Cardiac muscle cell (in vitro differentiated cells and primary cell): ENCODE results near the gene TTPAL. TPM values are rescaled to one million over a fixed set of nuclear protein-coding genes. Genes with fewer than 3 reads are reported as not detected.

Experiments
- DNase-seq, 2 donors: peaks; one replicate each; pipeline versions ENCODE4 v3.0.0 to v3.0.0-alpha.2; 2010 to 2017; ENCODE audit warnings: low read depth in 1 of 2, low spot score in 1 of 2
- H3K27ac ChIP-seq: fragments of 200-600 bp; sonication (generic); 2 replicates; pipeline ENCODE4 v1.5.1; 2016
- H3K27me3 ChIP-seq: fragments of 200-600 bp; sonication (generic); 2 replicates; pipeline ENCODE4 v1.6.0; 2016; ENCODE audit warnings: control low read depth
- H3K36me3 ChIP-seq: fragments of 200-600 bp; sonication (generic); 2 replicates; pipeline ENCODE4 v1.5.1; 2016; ENCODE audit warnings: control low read depth
- H3K4me1 ChIP-seq: fragments of 200-600 bp; sonication (generic); 2 replicates; pipeline ENCODE4 v1.8.1; 2017; ENCODE audit warnings: low read depth, mild to moderate bottlenecking, mixed run types
- H3K4me3 ChIP-seq: fragments of 200-600 bp; sonication (generic); 2 replicates; pipeline ENCODE4 v1.5.1; 2016; ENCODE audit warnings: mild to moderate bottlenecking
- H3K9me3 ChIP-seq: fragments of 200-600 bp; sonication (generic); 2 replicates; pipeline ENCODE4 v1.5.1; 2017; ENCODE audit warnings: low read depth, mild to moderate bottlenecking, control low read depth
- CTCF ChIP-seq: IDR thresholded peaks from 2 replicates; pipeline ENCODE4 v1.5.1; 2012; ENCODE audit warnings: low read depth, mild to moderate bottlenecking, low read length
- polyA plus RNA-seq: library from polyadenylated mRNA; unstranded; fragments of >200 nt; fragmentation: Nextera tagmentation; extraction: Ambion mirVana; gene quantifications from 2 replicates; pipeline ENCODE4 v1.2.1, GENCODE V29; 2016
- total RNA-seq: library from RNA; depleted of rRNA; stranded (reverse); fragments of >200 nt; gene quantifications from 2 replicates; pipeline ENCODE4 v1.2.3, GENCODE V29; 2016

Gene TTPAL
- total and polyA plus RNA-seq, 2 experiments from 2014 or later: 6.1 to 9.8 TPM

- Histone ChIP-seq H3K4me3 (no peak overlapping the region), H3K36me3 (peaks cover 8% of the 10 kb centered on the region), H3K27me3 (no peaks in the 10 kb centered on the region), H3K27ac (no peak overlapping the region), H3K4me1 (peaks cover 5% of the 10 kb centered on the region), H3K9me3 (no peaks in the 10 kb centered on the region)
- DNase-seq: no peak
- TF ChIP-seq CTCF: no peak
These were observed 42.6 kb downstream of the TTPAL start for GRCh38 chr20:44518248-44518647.

DNA sequence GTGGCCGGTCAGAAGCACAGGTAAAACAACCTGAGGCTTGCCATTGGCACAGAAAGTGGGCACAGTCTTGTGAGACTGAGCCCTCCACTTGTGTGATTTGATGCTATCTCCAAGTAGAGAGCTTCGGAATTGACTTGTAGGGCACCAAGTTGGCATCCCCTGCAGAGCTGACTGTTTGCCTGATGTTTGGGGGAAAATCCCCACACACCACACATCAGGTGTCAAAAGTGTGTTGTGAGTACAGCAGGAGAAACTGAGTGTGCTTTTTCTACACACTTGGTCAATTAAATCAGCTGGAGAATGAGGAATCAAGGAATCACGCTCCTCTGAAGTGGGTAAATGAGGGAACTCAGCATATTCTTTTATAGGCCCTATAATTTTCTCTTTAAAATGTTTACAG, 45.2 kb downstream of the TTPAL start:
- Histone ChIP-seq H3K36me3 (no peaks in the 10 kb centered on the region), H3K9me3 (no peaks in the 10 kb centered on the region), H3K27ac (no peak overlapping the region), H3K4me1 (peaks cover 5% of the 10 kb centered on the region), H3K4me3 (peak overlapping the region; percentile 84), H3K27me3 (no peaks in the 10 kb centered on the region)
- no peak for DNase-seq
- no peak for TF ChIP-seq CTCF

DNA sequence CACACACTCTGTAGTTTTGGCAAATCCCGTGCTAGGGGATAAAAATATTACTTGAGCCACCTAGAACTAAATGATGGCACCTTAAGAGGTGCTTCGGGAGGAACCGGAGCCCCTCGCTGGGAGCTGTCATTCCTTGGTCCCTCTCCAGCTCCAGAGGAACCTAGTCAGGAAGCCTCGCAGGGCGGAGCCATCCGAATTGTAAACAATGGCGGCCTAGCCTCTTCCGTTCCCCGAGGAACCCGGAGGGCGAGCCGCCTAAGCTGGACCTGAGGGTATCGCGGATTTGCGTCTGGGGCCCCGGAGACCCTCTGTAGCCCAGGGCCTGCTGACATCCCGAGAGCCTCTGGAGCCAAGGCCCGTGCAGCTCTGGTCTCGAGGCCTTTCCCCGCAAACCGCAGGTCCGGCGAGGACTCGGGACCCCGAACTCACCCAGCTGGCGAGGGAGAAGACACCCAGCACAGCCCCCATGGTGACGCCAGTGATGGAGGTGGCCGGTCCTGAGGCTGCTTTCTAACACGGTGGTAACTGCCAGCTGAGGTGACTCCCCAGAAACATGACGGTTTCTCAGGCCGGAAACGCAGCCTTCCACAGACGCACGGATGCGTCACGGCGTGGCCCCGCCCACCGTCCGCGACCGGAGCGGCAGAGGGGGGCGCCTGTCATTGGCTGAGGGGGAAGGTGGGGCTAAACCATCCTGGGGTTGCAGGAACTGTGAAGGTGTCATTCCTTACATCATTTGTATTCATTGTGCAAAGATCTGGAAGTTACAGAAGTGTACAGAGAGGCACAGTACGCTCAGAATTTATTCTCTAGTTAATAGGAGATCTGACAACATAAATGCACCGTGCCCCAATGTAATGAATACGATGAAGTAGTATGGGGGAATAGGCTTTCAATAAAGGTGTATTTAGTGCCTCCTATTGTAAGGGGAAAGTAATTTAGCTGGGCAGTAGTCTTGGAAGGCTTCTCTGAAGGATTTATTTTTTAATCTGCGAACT, 46.1 kb downstream of the TTPAL start, which contains the start of gene SERINC3:
SERINC3 (minus strand) TSS at position 587 of the 998 bp plus-strand sequence; CDS start at position 468, 119 bp downstream.
- TF ChIP-seq CTCF: no peak
- Histone ChIP-seq H3K36me3 (no peaks in the 10 kb centered on the region), H3K4me3 (peak within 1 kb of the TSS; percentile 84), H3K9me3 (no peaks in the 10 kb centered on the region), H3K27ac (peak within 1 kb of the TSS; percentile 95), H3K27me3 (no peaks in the 10 kb centered on the region), H3K4me1 (peaks cover 5% of the 10 kb centered on the region)
- peak; percentile 95 to 98 for DNase-seq

GRCh38 chr20:44522841-44523240, 47.2 kb downstream of the TTPAL start:
- peaks cover 5% of the 10 kb centered on the region for H3K4me1 ChIP-seq
- no peaks in the 10 kb centered on the region for H3K27me3 ChIP-seq
- H3K4me3 ChIP-seq: no peak overlapping the region
- no peaks in the 10 kb centered on the region for H3K36me3 ChIP-seq
- no peak for TF ChIP-seq CTCF
- no peaks in the 10 kb centered on the region for H3K9me3 ChIP-seq
- H3K27ac ChIP-seq: peak overlapping the region; percentile 44
- no peak for DNase-seq

DNA sequence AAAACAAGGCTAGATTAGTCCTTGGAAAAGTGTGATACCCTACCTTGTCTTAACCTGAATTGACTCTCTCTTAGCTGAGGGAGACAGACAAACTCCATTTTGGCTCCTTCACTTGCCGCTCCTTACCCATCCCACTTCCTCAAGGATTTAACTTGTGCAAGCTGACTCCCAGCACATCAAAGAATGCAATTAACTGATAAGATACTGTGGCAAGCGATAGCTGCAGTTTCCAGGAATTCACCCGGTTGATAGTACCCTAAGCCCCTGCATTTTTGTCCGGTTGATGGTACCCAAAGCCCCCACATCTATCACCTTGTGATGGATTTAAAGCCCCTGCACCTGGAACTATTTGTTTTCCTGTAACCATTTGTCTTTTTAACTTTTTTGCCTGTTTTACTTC, 48.1 kb downstream of the TTPAL start:
- Histone ChIP-seq H3K36me3 (no peaks in the 10 kb centered on the region), H3K4me3 (no peak overlapping the region), H3K27ac (peak overlapping the region; percentile 36), H3K27me3 (no peaks in the 10 kb centered on the region), H3K4me1 (peaks cover 5% of the 10 kb centered on the region), H3K9me3 (no peaks in the 10 kb centered on the region)
- TF ChIP-seq CTCF: no peak
- DNase-seq: no peak
